ENCODE results near the gene R3HCC1L. TPM values are rescaled to one million over a fixed set of nuclear protein-coding genes. Genes with fewer than 3 reads are reported as not detected.

Gene R3HCC1L
- polyA plus RNA-seq, 2 donors, result 4.9 to 7.4 TPM

GRCh38 chr10:98193037-98193436 lies 58.6 kb downstream of the R3HCC1L start:
- no peaks in the 10 kb centered on the region for H3K27me3 ChIP-seq (ENCODE audit: control insufficient read depth in 1 of 2, insufficient read depth in 2 of 2, low read length in 2 of 2)
- no peaks in the 10 kb centered on the region for H3K36me3 ChIP-seq (ENCODE audit: control insufficient read depth in 2 of 2, insufficient read depth in 2 of 2, low read length in 1 of 2)
- H3K4me1 ChIP-seq (ENCODE audit: control insufficient read depth in 2 of 2, insufficient read depth in 2 of 2, low read length in 1 of 2), result no peaks in the 10 kb centered on the region
- 95 to 99% methylated on average over 2 of the region's 2 CpGs for WGBS, 2 donors
- H3K4me3 ChIP-seq (ENCODE audit: low read depth in 1 of 2, low read length in 2 of 2), result no peak overlapping the region
- H3K27ac ChIP-seq (ENCODE audit: low read depth in 2 of 2, low read length in 1 of 2), result no peak overlapping the region
- H3K9me3 ChIP-seq (ENCODE audit: control insufficient read depth in 2 of 2, insufficient read depth in 1 of 2, low read depth in 1 of 2, low read length in 1 of 2), result no peaks in the 10 kb centered on the region

GRCh38 chr10:98194633-98195032 lies 60.2 kb downstream of the R3HCC1L start:
- H3K27me3 ChIP-seq (ENCODE audit: control insufficient read depth in 1 of 2, insufficient read depth in 2 of 2, low read length in 2 of 2), result no peaks in the 10 kb centered on the region
- no peaks in the 10 kb centered on the region for H3K4me1 ChIP-seq (ENCODE audit: control insufficient read depth in 2 of 2, insufficient read depth in 2 of 2, low read length in 1 of 2)
- no peaks in the 10 kb centered on the region for H3K36me3 ChIP-seq (ENCODE audit: control insufficient read depth in 2 of 2, insufficient read depth in 2 of 2, low read length in 1 of 2)
- H3K9me3 ChIP-seq (ENCODE audit: control insufficient read depth in 2 of 2, insufficient read depth in 1 of 2, low read depth in 1 of 2, low read length in 1 of 2), result no peaks in the 10 kb centered on the region
- 93 to 98% methylated on average over 3 of the region's 3 CpGs for WGBS, 2 donors
- no peak overlapping the region for H3K4me3 ChIP-seq (ENCODE audit: low read depth in 1 of 2, low read length in 2 of 2)
- H3K27ac ChIP-seq (ENCODE audit: low read depth in 2 of 2, low read length in 1 of 2), result no peak overlapping the region

GRCh38 chr10:98195120-98195519 lies 60.7 kb downstream of the R3HCC1L start:
- no peaks in the 10 kb centered on the region for H3K9me3 ChIP-seq (ENCODE audit: control insufficient read depth in 2 of 2, insufficient read depth in 1 of 2, low read depth in 1 of 2, low read length in 1 of 2)
- no peak overlapping the region for H3K4me3 ChIP-seq (ENCODE audit: low read depth in 1 of 2, low read length in 2 of 2)
- H3K27ac ChIP-seq (ENCODE audit: low read depth in 2 of 2, low read length in 1 of 2), result no peak overlapping the region
- no peaks in the 10 kb centered on the region for H3K4me1 ChIP-seq (ENCODE audit: control insufficient read depth in 2 of 2, insufficient read depth in 2 of 2, low read length in 1 of 2)
- no peaks in the 10 kb centered on the region for H3K27me3 ChIP-seq (ENCODE audit: control insufficient read depth in 1 of 2, insufficient read depth in 2 of 2, low read length in 2 of 2)
- H3K36me3 ChIP-seq (ENCODE audit: control insufficient read depth in 2 of 2, insufficient read depth in 2 of 2, low read length in 1 of 2), result no peaks in the 10 kb centered on the region
- WGBS, 2 donors, result 71 to 72% methylated on average over 1 of the region's 1 CpG

- Histone ChIP-seq H3K9me3 (ENCODE audit: control insufficient read depth in 2 of 2, insufficient read depth in 1 of 2, low read depth in 1 of 2, low read length in 1 of 2) (no peaks in the 10 kb centered on the region), H3K27me3 (ENCODE audit: control insufficient read depth in 1 of 2, insufficient read depth in 2 of 2, low read length in 2 of 2) (no peaks in the 10 kb centered on the region), H3K4me1 (ENCODE audit: control insufficient read depth in 2 of 2, insufficient read depth in 2 of 2, low read length in 1 of 2) (no peaks in the 10 kb centered on the region), H3K36me3 (ENCODE audit: control insufficient read depth in 2 of 2, insufficient read depth in 2 of 2, low read length in 1 of 2) (no peaks in the 10 kb centered on the region), H3K4me3 (ENCODE audit: low read depth in 1 of 2, low read length in 2 of 2) (no peak overlapping the region), H3K27ac (ENCODE audit: low read depth in 2 of 2, low read length in 1 of 2) (no peak overlapping the region)
- 86 to 90% methylated on average over 6 of the region's 6 CpGs for WGBS, 2 donors
Observed at GRCh38 chr10:98196985-98197384, 62.5 kb downstream of the R3HCC1L start.

- H3K36me3 ChIP-seq (ENCODE audit: control insufficient read depth in 2 of 2, insufficient read depth in 2 of 2, low read length in 1 of 2), result no peaks in the 10 kb centered on the region
- H3K27me3 ChIP-seq (ENCODE audit: control insufficient read depth in 1 of 2, insufficient read depth in 2 of 2, low read length in 2 of 2), result no peaks in the 10 kb centered on the region
- H3K4me3 ChIP-seq (ENCODE audit: low read depth in 1 of 2, low read length in 2 of 2), result no peak overlapping the region
- no peak overlapping the region for H3K27ac ChIP-seq (ENCODE audit: low read depth in 2 of 2, low read length in 1 of 2)
- no peaks in the 10 kb centered on the region for H3K4me1 ChIP-seq (ENCODE audit: control insufficient read depth in 2 of 2, insufficient read depth in 2 of 2, low read length in 1 of 2)
- H3K9me3 ChIP-seq (ENCODE audit: control insufficient read depth in 2 of 2, insufficient read depth in 1 of 2, low read depth in 1 of 2, low read length in 1 of 2), result no peaks in the 10 kb centered on the region
- WGBS, 2 donors, result 94 to 96% methylated on average over 5 of the region's 5 CpGs
Observed at GRCh38 chr10:98201760-98202159, 67.3 kb downstream of the R3HCC1L start.

GRCh38 chr10:98202378-98202777 lies 67.9 kb downstream of the R3HCC1L start:
- no peaks in the 10 kb centered on the region for H3K9me3 ChIP-seq (ENCODE audit: control insufficient read depth in 2 of 2, insufficient read depth in 1 of 2, low read depth in 1 of 2, low read length in 1 of 2)
- no peak overlapping the region for H3K27ac ChIP-seq (ENCODE audit: low read depth in 2 of 2, low read length in 1 of 2)
- H3K4me3 ChIP-seq (ENCODE audit: low read depth in 1 of 2, low read length in 2 of 2), result no peak overlapping the region
- H3K27me3 ChIP-seq (ENCODE audit: control insufficient read depth in 1 of 2, insufficient read depth in 2 of 2, low read length in 2 of 2), result no peaks in the 10 kb centered on the region
- WGBS, 2 donors, result 92 to 93% methylated on average over 8 of the region's 8 CpGs
- H3K36me3 ChIP-seq (ENCODE audit: control insufficient read depth in 2 of 2, insufficient read depth in 2 of 2, low read length in 1 of 2), result no peaks in the 10 kb centered on the region
- no peaks in the 10 kb centered on the region for H3K4me1 ChIP-seq (ENCODE audit: control insufficient read depth in 2 of 2, insufficient read depth in 2 of 2, low read length in 1 of 2)

- H3K27ac ChIP-seq (ENCODE audit: low read depth in 2 of 2, low read length in 1 of 2), result no peak overlapping the region
- no peak overlapping the region for H3K4me3 ChIP-seq (ENCODE audit: low read depth in 1 of 2, low read length in 2 of 2)
- 94 to 96% methylated on average over 2 of the region's 2 CpGs for WGBS, 2 donors
- H3K9me3 ChIP-seq (ENCODE audit: control insufficient read depth in 2 of 2, insufficient read depth in 1 of 2, low read depth in 1 of 2, low read length in 1 of 2), result no peaks in the 10 kb centered on the region
- no peaks in the 10 kb centered on the region for H3K4me1 ChIP-seq (ENCODE audit: control insufficient read depth in 2 of 2, insufficient read depth in 2 of 2, low read length in 1 of 2)
- H3K27me3 ChIP-seq (ENCODE audit: control insufficient read depth in 1 of 2, insufficient read depth in 2 of 2, low read length in 2 of 2), result no peaks in the 10 kb centered on the region
- peaks cover 3 to 4% of the 10 kb centered on the region in 2 donors for H3K36me3 ChIP-seq (ENCODE audit: control insufficient read depth in 2 of 2, insufficient read depth in 2 of 2, low read length in 1 of 2)
Observed at GRCh38 chr10:98205351-98205750, 70.9 kb downstream of the R3HCC1L start.

GRCh38 chr10:98208925-98209324 lies 74.5 kb downstream of the R3HCC1L start:
- Histone ChIP-seq H3K27me3 (ENCODE audit: control insufficient read depth in 1 of 2, insufficient read depth in 2 of 2, low read length in 2 of 2) (no peaks in the 10 kb centered on the region), H3K4me3 (ENCODE audit: low read depth in 1 of 2, low read length in 2 of 2) (no peak overlapping the region), H3K27ac (ENCODE audit: low read depth in 2 of 2, low read length in 1 of 2) (no peak overlapping the region), H3K9me3 (ENCODE audit: control insufficient read depth in 2 of 2, insufficient read depth in 1 of 2, low read depth in 1 of 2, low read length in 1 of 2) (no peaks in the 10 kb centered on the region), H3K4me1 (ENCODE audit: control insufficient read depth in 2 of 2, insufficient read depth in 2 of 2, low read length in 1 of 2) (no peaks in the 10 kb centered on the region), H3K36me3 (ENCODE audit: control insufficient read depth in 2 of 2, insufficient read depth in 2 of 2, low read length in 1 of 2) (peaks cover 3 to 4% of the 10 kb centered on the region in 2 donors)
- 94 to 98% methylated on average over 2 of the region's 2 CpGs for WGBS, 2 donors

GRCh38 chr10:98209441-98209840 lies 75.0 kb downstream of the R3HCC1L start:
- 81 to 96% methylated on average over 4 of the region's 4 CpGs for WGBS, 2 donors
- H3K4me3 ChIP-seq (ENCODE audit: low read depth in 1 of 2, low read length in 2 of 2), result no peak overlapping the region
- no peak overlapping the region for H3K27ac ChIP-seq (ENCODE audit: low read depth in 2 of 2, low read length in 1 of 2)
- no peaks in the 10 kb centered on the region for H3K4me1 ChIP-seq (ENCODE audit: control insufficient read depth in 2 of 2, insufficient read depth in 2 of 2, low read length in 1 of 2)
- peaks cover 3 to 4% of the 10 kb centered on the region in 2 donors for H3K36me3 ChIP-seq (ENCODE audit: control insufficient read depth in 2 of 2, insufficient read depth in 2 of 2, low read length in 1 of 2)
- H3K27me3 ChIP-seq (ENCODE audit: control insufficient read depth in 1 of 2, insufficient read depth in 2 of 2, low read length in 2 of 2), result no peaks in the 10 kb centered on the region
- H3K9me3 ChIP-seq (ENCODE audit: control insufficient read depth in 2 of 2, insufficient read depth in 1 of 2, low read depth in 1 of 2, low read length in 1 of 2), result no peaks in the 10 kb centered on the region

GRCh38 chr10:98212196-98212595 lies 77.7 kb downstream of the R3HCC1L start:
- Histone ChIP-seq H3K36me3 (ENCODE audit: control insufficient read depth in 2 of 2, insufficient read depth in 2 of 2, low read length in 1 of 2) (peaks cover 3 to 4% of the 10 kb centered on the region in 2 donors), H3K27ac (ENCODE audit: low read depth in 2 of 2, low read length in 1 of 2) (no peak overlapping the region), H3K9me3 (ENCODE audit: control insufficient read depth in 2 of 2, insufficient read depth in 1 of 2, low read depth in 1 of 2, low read length in 1 of 2) (no peaks in the 10 kb centered on the region), H3K4me1 (ENCODE audit: control insufficient read depth in 2 of 2, insufficient read depth in 2 of 2, low read length in 1 of 2) (no peaks in the 10 kb centered on the region), H3K27me3 (ENCODE audit: control insufficient read depth in 1 of 2, insufficient read depth in 2 of 2, low read length in 2 of 2) (no peaks in the 10 kb centered on the region), H3K4me3 (ENCODE audit: low read depth in 1 of 2, low read length in 2 of 2) (no peak overlapping the region)
- 48 to 63% methylated on average over 1 of the region's 1 CpG for WGBS, 2 donors
